ENCODE results near the gene ZNF646. TPM values are rescaled to one million over a fixed set of nuclear protein-coding genes. Genes with fewer than 3 reads are reported as not detected.

Gene ZNF646
- total RNA-seq, 2 donors from 2014 or later, result 26.3 to 33.7 TPM

DNA sequence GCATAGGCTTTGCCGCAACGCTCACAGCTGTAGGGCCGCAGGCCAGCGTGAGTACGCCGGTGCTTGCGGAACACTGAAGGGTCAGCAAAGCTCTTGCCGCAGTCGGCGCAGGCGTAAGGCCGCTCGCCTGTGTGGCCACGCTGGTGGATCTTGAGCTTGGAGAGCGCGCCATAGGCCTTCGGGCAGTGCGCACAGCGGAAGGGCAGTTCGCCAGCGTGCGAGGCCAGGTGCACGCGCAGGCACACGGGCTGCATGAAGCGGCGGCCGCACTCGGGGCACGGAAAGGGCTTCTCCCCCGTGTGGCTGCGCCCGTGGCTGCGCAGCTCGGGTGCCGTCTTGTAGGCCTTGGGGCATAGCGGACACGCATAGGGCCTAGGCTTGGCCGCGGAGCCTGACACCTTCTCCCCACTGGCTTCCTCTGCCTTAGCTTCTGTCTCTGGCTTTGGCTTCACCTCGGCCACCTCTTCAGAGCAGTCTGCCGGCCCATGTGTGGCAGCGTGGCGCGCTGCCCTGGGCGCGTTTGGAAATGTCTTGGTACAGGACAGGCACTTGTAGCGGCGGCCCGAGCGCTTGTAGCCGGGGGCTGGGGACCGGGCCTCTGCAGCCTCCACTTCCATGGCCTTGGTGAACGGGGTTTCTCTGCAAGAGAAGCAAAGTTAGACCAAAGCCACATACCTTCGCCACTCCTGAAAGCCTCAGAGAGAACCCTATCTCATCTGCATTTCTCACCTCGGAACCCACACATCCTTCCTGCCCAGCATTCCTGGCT, 10.2 kb upstream of the ZNF646 start:
- TF ChIP-seq CTCF (IDR thresholded peaks at IDR 0.05) (no peak), POLR2AphosphoS5 (IDR thresholded peaks at IDR 0.05) (no peak), POLR2A (IDR thresholded peaks at IDR 0.05) (no peak)
- no peak for DNase-seq (ENCODE audit: low spot score)

GRCh38 chr16:31064882-31065461, 9.2 kb upstream of the ZNF646 start:
- no peaks in the 10 kb centered on the region for H3K4me1 ChIP-seq (replicated peaks)
- intact Hi-C loops (cut with DNase I), result no loop called here
- H3K36me3 ChIP-seq, result no peaks in the 10 kb centered on the region
- TF ChIP-seq POLR2A (IDR thresholded peaks at IDR 0.05) (no peak), CTCF (IDR thresholded peaks at IDR 0.05) (no peak), POLR2AphosphoS5 (IDR thresholded peaks at IDR 0.05) (no peak)
- no peaks in the 10 kb centered on the region for H3K27me3 ChIP-seq (replicated peaks; ENCODE audit: insufficient read depth)
- no peak for DNase-seq (ENCODE audit: low spot score)
- H3K27ac ChIP-seq, result no peak overlapping the region
- no peaks in the 10 kb centered on the region for H3K9me3 ChIP-seq
- H3K4me3 ChIP-seq, result no peak overlapping the region
- 71% methylated on average over 4 of the region's 4 CpGs for WGBS

More for the DNA sequence above, 10.2 kb upstream of the ZNF646 start:
- no peaks in the 10 kb centered on the region for H3K4me1 ChIP-seq (replicated peaks)
- no peak overlapping the region for H3K27ac ChIP-seq
- no peaks in the 10 kb centered on the region for H3K27me3 ChIP-seq (replicated peaks; ENCODE audit: insufficient read depth)
- 87% methylated on average over 56 of the region's 56 CpGs for WGBS
- intact Hi-C loops (cut with DNase I), result no loop called here
- H3K9me3 ChIP-seq, result no peaks in the 10 kb centered on the region
- no peak overlapping the region for H3K4me3 ChIP-seq
- no peaks in the 10 kb centered on the region for H3K36me3 ChIP-seq

GRCh38 chr16:31067342-31067741, 6.9 kb upstream of the ZNF646 start:
- WGBS, result 91% methylated on average over 3 of the region's 3 CpGs
- no peak overlapping the region for H3K4me3 ChIP-seq
- no peak for TF ChIP-seq POLR2A (IDR thresholded peaks at IDR 0.05)
- intact Hi-C loops (cut with DNase I), result no loop called here
- H3K27ac ChIP-seq, result no peak overlapping the region
- H3K4me1 ChIP-seq (replicated peaks), result peaks cover 2% of the 10 kb centered on the region
- no peaks in the 10 kb centered on the region for H3K36me3 ChIP-seq
- H3K9me3 ChIP-seq, result no peaks in the 10 kb centered on the region
- DNase-seq (ENCODE audit: low spot score), result no peak
- no peaks in the 10 kb centered on the region for H3K27me3 ChIP-seq (replicated peaks; ENCODE audit: insufficient read depth)

- 26% methylated on average over 4 of the region's 4 CpGs for WGBS
- Histone ChIP-seq H3K27ac (no peak overlapping the region), H3K36me3 (peaks cover 5 to 6% of the 10 kb centered on the region in 2 donors), H3K9me3 (no peaks in the 10 kb centered on the region), H3K4me3 (no peak overlapping the region), H3K27me3 (replicated peaks; ENCODE audit: insufficient read depth) (no peaks in the 10 kb centered on the region), H3K4me1 (replicated peaks) (peaks cover 10% of the 10 kb centered on the region)
- TF ChIP-seq CTCF (IDR thresholded peaks at IDR 0.05) (no peak), POLR2AphosphoS5 (IDR thresholded peaks at IDR 0.05) (no peak), POLR2A (IDR thresholded peaks at IDR 0.05) (no peak)
- DNase-seq (ENCODE audit: low spot score), result no peak
- intact Hi-C loops (cut with DNase I), result loop anchor here (5.0 kb wide), 1 partner anchor 40 kb away; the partner anchor contains the start of gene STX4
Measured at GRCh38 chr16:31071861-31072260, 2.4 kb upstream of the ZNF646 start.

GRCh38 chr16:31072540-31073141, 1.6 kb upstream of the ZNF646 start:
- H3K36me3 ChIP-seq, result peaks cover 8 to 14% of the 10 kb centered on the region in 2 donors
- intact Hi-C loops (cut with DNase I), result loop anchor here (5.0 kb wide), 1 partner anchor 40 kb away; the partner anchor contains the start of gene STX4
- no peaks in the 10 kb centered on the region for H3K9me3 ChIP-seq
- H3K4me1 ChIP-seq (replicated peaks), result peaks cover 10% of the 10 kb centered on the region
- H3K4me3 ChIP-seq, result peak overlapping the region; percentile 97 to 99
- 2% methylated on average over 27 of the region's 27 CpGs for WGBS
- H3K27me3 ChIP-seq (replicated peaks; ENCODE audit: insufficient read depth), result no peaks in the 10 kb centered on the region
- DNase-seq (ENCODE audit: low spot score), result no peak
- peak overlapping the region; percentile 91 to 94 for H3K27ac ChIP-seq
- TF ChIP-seq POLR2AphosphoS5 (IDR thresholded peaks at IDR 0.05) (no peak), CTCF (IDR thresholded peaks at IDR 0.05) (no peak), POLR2A (IDR thresholded peaks at IDR 0.05) (no peak)

All from prostate gland (tissue), 2 donors.